Parathyroid adenoma (tissue), 2 donors: ENCODE measurements around the gene ZCCHC24.

ENCODE experiments used
- H2AFZ ChIP-seq: fragments of 300-600 bp; sonication (generic); one replicate; pipeline ENCODE4 v1.7.0; 2017; ENCODE audit warnings: antibody characterized with exemption, mild to moderate bottlenecking
- H3K27ac ChIP-seq: fragments of 300-600 bp; sonication (generic); one replicate; pipeline ENCODE4 v1.7.0; 2017
- H3K27me3 ChIP-seq: fragments of 300-600 bp; sonication (generic); one replicate; pipeline ENCODE4 v1.7.0; 2017; ENCODE audit warnings: low read length; ENCODE audit not compliant: control insufficient read depth, insufficient read depth
- H3K36me3 ChIP-seq: fragments of 300-600 bp; sonication (generic); one replicate; pipeline ENCODE4 v1.7.0; 2017; ENCODE audit warnings: low read length; ENCODE audit not compliant: control insufficient read depth, insufficient read depth
- H3K4me1 ChIP-seq: fragments of 300-600 bp; sonication (generic); one replicate; pipeline ENCODE4 v1.7.0; 2017; ENCODE audit warnings: control low read depth
- H3K4me2 ChIP-seq: fragments of 300-600 bp; sonication (generic); one replicate; pipeline ENCODE4 v1.7.0; 2017; ENCODE audit warnings: low read length
- H3K4me3 ChIP-seq: fragments of 300-600 bp; sonication (generic); one replicate; pipeline ENCODE4 v1.7.0; 2017; ENCODE audit warnings: low read depth, low read length
- H3K79me2 ChIP-seq: fragments of 300-600 bp; sonication (generic); one replicate; pipeline ENCODE4 v1.7.0; 2017; ENCODE audit warnings: control low read depth
- H3K9ac ChIP-seq: fragments of 300-600 bp; sonication (generic); one replicate; pipeline ENCODE4 v1.7.0; 2017; ENCODE audit warnings: mild to moderate bottlenecking
- H3K9me3 ChIP-seq: fragments of 300-600 bp; sonication (generic); one replicate; pipeline ENCODE4 v1.7.0; 2017; ENCODE audit warnings: low read length; ENCODE audit not compliant: control insufficient read depth
- CTCF ChIP-seq: fragments of 300-600 bp; sonication (generic); IDR thresholded peaks from one replicate; pipeline ENCODE4 v1.7.0; 2017; ENCODE audit warnings: antibody characterized with exemption, mild to moderate bottlenecking
- donor health status: primary hyperparathyroidism.

The ZCCHC24 gene

DNA sequence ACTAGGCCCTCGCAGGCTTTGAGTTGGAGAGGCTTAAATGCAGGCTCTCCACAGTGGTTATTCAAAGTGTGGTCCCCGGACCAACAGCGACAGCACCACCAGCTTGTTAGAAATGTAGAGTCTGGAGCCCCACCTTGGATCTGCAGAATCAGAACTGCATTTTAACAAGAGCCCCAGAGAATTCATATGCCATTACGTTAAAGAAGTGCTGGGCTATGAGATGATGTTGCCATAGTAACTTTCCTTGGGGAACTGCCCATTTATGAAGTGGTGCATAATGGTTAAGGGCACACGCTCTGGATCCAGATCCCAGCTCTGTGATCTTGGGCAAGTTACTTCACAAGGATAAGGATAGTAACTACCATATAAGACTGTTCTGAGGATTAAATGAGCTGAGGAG lies 48.9 kb downstream of the ZCCHC24 start:
- H3K4me1 ChIP-seq: peaks cover 21% of the 10 kb centered on the region
- H3K9me3 ChIP-seq: no peaks in the 10 kb centered on the region
- no peaks in the 10 kb centered on the region for H3K27me3 ChIP-seq
- no peak overlapping the region for H3K9ac ChIP-seq
- no peaks in the 10 kb centered on the region for H3K36me3 ChIP-seq
- no peak overlapping the region for H3K4me3 ChIP-seq
- no peak overlapping the region for H3K27ac ChIP-seq
- TF ChIP-seq CTCF: no peak
- H3K79me2 ChIP-seq: peaks cover 3% of the 10 kb centered on the region
- no peak overlapping the region for H2AFZ ChIP-seq
- no peak overlapping the region for H3K4me2 ChIP-seq

GRCh38 chr10:79394664-79395063 lies 50.8 kb downstream of the ZCCHC24 start:
- Histone ChIP-seq H3K79me2 (no peaks in the 10 kb centered on the region), H3K4me2 (no peak overlapping the region), H3K36me3 (no peaks in the 10 kb centered on the region), H3K4me3 (no peak overlapping the region), H3K9me3 (no peaks in the 10 kb centered on the region), H3K27me3 (no peaks in the 10 kb centered on the region), H3K9ac (no peak overlapping the region), H3K4me1 (peaks cover 8% of the 10 kb centered on the region), H3K27ac (no peak overlapping the region), H2AFZ (no peak overlapping the region)
- no peak for TF ChIP-seq CTCF

DNA sequence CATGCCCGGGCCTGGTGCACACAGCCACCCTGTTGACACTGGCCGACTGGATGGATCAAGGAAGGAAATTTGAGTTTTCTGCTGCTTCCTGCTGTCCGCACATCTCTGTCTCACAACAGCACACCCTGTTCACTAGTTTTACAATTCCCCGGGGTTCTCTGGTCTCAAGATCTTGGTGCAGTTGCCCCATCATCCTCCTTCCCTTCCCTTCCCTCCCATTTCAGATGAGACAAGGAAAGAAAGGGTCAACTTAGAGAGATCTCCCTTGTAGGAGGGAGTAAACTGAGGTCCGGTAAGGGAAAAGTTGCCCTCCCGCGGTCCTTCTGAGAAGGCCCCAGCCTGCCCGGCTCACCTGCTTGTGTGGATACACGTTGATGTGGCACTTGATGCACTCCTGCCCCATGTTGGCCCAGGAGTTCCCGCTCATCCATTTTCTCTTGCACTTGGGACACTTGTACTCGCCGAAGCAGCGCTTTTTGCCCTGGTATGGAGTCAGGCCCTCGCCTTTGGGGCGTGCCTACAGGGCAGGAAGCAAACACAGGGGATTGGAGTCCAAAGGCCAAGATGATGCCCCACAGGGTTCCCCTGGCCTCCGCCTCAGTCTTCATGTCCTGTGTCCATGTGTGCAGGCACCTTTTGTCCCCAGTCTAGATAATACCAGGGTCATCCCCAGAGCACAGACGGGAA lies 51.4 kb downstream of the ZCCHC24 start:
- Histone ChIP-seq H3K4me1 (peaks cover 2% of the 10 kb centered on the region), H3K4me3 (no peak overlapping the region), H3K9me3 (no peaks in the 10 kb centered on the region), H3K36me3 (no peaks in the 10 kb centered on the region), H2AFZ (no peak overlapping the region), H3K9ac (no peak overlapping the region), H3K79me2 (no peaks in the 10 kb centered on the region), H3K4me2 (no peak overlapping the region), H3K27me3 (no peaks in the 10 kb centered on the region), H3K27ac (no peak overlapping the region)
- no peak for TF ChIP-seq CTCF

GRCh38 chr10:79393221-79393923 lies 52.1 kb downstream of the ZCCHC24 start:
- no peaks in the 10 kb centered on the region for H3K79me2 ChIP-seq
- no peaks in the 10 kb centered on the region for H3K9me3 ChIP-seq
- no peaks in the 10 kb centered on the region for H3K27me3 ChIP-seq
- no peak overlapping the region for H3K9ac ChIP-seq
- H3K27ac ChIP-seq: no peak overlapping the region
- H3K36me3 ChIP-seq: no peaks in the 10 kb centered on the region
- no peak overlapping the region for H3K4me2 ChIP-seq
- no peak overlapping the region for H2AFZ ChIP-seq
- H3K4me3 ChIP-seq: no peak overlapping the region
- no peaks in the 10 kb centered on the region for H3K4me1 ChIP-seq
- no peak for TF ChIP-seq CTCF
